GM19328 (cell line): ENCODE measurements around the gene FBN2.
"Not testable (repeated sequence)": the region's sequence is repeated elsewhere in the genome, so short reads cannot be mapped to it uniquely, and the experiment has no call there.

Experiments
- ATAC-seq: cut with Tn5 transposase; IDR thresholded peaks from one replicate; pipeline ENCODE4 v1.9.1; 2021; ENCODE audit warnings: mild to moderate bottlenecking, moderate library complexity; ENCODE audit not compliant: unreplicated experiment

FBN2 gene

DNA sequence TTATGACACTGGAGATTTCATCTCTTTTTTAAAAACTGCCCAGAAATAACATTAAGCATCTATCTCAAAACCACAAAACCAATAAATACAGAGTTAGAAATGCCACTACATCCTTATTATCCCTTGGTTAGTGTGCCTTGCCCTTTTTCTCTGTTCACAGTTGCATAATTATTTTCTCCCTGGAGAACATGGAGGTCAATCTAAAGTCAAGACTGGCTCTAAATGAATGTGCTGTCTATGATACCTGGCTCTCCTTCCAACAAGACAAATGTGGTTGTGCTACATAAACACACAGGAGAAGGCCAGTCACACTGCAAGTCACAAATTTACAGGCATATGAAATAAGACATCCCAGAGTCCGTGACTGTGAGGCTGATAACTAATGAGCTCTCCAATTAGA lies 2.8 kb downstream of the FBN2 start:
- no peak for ATAC-seq

DNA sequence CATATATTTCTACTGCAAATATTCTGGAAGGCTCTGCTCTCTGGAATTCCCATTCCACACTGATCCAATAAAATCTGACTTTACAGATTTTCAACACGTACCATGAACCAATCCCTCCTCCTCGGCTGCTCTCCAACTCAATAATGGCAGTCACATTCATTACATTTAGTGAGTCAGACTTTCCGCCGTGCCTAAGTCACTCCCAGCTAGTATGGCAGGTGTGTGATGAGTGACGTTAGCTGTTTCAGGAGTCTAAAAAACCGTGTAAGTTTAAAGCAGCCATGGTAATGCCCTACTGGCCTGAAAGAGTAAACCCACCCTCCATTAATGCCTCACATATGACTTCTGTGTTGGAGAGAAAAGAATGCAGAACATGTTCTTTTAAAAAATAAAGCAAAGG lies 3.3 kb downstream of the FBN2 start:
- no peak for ATAC-seq

- no peak for ATAC-seq
Observed at GRCh38 chr5:128532776-128533175, 5.3 kb downstream of the FBN2 start.

DNA sequence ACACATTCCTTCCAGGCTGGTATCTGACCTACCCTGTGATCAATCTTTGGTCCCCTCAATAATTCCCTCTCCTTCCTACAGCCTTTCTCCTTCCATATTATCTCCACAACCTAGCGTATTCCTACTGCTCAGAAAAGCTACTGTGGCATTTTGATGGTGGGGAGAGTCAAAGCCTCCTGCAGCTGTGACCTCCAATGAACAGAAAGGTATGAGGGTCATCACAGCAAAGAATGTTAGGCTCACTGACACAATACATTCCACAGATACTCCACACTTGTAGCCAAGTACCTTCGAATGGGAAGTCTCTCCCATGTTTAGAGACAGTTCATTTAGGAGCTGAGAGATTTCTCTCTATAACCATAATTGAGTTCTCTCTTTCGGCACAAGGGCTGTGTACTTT lies 5.9 kb downstream of the FBN2 start:
- no peak for ATAC-seq

DNA sequence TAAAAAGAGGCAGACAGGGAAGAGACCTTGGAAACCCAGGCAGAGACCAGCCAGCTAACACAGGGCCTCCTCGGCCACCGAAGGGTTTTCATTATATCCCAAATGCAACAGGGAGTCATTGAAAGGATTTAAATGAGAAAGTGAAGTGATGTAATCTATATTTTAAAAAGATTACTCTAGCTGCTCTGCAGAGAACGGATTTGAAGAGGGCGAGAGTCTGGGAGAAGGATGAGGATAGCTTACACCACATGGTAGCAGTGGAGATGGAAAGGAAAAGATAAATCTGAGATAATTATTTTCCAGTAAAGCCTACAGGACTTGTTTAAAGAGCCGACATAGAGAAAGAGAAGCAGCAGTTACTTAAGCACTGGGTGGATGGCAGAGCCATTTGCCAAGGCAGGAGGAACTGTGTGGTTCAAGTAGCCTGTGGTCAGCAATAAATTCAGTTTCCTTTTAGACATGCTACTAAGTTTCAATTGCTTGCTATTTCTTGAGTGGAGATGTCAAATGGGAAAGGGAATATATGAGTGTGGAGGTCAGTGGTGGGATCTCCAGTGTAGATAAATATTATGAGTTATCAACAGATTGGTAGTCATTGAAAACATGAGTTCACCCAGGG lies 9.3 kb downstream of the FBN2 start:
- ATAC-seq = no peak

DNA sequence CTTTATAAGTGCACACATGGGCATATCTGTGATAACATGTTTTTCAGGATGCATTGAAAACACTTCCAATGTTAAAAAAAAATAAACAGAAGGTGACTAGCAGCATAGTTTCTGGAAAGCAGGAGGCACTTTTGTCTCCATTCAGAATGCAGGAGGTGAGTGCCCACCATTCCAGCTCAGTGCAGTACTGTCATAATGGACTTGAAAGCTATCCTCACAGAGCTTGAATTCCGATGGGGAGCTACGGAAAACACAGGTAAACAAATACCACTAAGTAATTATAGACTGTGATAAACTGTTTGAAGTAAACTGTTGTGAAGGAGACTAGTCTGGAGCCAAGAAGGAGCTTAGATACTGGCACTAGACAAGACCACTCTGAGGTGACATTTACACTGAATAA lies 9.9 kb downstream of the FBN2 start:
- ATAC-seq = no peak

DNA sequence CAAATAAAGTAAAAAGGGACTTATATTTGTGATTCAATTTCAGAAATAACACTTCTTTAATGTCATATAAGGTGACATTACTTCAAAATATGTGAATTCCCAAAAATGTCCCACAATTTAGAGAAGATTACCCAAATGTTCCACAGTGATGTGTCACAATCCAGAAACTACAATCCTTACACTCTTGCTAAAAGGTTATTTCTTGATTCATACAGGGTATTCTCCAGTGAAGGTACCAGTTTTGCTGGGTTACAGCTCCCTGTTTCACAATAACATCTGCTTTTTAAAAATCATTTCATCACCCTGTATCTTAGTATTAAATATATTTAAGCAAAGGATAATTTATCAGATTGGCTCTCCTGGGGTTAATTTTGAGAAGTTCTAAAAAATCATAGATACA lies 11.0 kb downstream of the FBN2 start:
- ATAC-seq = no peak

- no peak for ATAC-seq
Observed at GRCh38 chr5:128522336-128522735, 15.7 kb downstream of the FBN2 start.

DNA sequence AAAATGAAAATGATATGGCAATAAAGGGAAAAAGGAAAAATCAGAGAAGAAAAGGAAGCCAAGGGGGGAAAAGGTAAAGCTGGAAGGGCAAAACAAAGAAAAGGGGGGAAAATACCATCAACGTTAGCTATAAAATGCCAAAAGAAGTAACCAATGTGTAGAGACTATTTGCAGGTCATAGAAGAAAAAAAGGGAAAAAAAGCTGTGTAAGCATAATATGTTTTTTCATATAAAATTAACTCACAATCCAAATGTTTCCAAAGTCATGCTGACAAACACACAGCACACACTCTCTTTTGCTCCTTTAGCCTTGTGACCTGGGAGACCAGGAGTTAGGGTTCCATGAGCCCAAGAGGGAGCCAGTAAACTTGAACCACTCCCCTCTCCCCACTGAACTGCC lies 18.2 kb downstream of the FBN2 start:
- ATAC-seq = no peak

DNA sequence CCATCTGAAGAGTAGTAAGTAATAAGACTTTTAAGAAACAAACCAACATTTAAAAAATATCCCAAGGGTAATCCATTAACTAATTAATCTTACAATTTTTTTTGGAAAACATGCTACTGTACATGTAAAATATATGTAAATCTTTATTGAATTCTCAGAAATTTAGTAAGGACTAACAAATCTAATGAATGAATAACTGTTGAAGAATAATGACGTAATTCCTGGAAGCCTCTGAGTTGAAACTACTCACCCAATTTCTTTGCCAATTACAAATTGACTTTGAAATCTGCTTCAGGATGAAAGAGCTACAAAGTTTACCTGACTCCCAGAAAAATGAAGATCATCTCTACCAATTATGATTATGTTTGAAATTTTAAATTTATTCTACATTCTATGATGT lies 21.1 kb downstream of the FBN2 start:
- ATAC-seq = no peak

DNA sequence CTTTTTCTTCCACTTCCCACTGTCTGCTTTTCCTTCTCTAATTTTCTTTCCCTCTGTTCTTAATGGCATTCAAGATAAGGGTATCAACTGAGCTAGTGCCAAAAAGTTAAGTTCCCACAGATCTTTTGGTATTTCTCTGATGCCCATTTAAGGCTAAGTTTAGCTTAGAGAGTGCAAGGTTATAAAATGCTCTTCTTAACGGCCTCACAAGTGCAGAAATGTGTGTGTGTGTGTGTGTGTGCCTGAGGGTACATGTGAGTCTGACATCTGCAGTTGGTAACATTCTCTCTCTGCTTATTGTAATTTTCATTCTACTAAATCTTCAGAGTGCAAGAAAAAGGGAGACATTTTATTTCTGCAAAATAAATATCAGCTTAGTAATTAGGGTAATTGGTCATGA lies 24.2 kb downstream of the FBN2 start:
- ATAC-seq = no peak

DNA sequence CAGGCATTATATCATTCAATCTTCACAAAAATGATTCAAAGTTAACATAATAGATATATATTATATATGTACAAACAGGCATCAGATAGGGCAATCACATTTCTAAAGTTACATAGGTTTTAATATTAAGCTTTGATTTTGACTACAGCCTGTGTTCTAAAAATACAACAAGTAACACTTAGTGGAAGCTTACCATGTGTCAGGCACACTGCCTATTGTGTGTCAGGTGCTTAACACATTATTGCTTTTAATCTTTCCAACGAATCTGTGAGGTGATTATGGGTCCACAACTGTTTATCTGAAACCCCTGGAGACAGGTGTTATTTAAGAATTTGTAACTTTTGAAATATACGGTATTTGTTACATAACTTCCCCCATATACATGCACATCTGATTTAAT lies 25.2 kb downstream of the FBN2 start:
- ATAC-seq = no peak

DNA sequence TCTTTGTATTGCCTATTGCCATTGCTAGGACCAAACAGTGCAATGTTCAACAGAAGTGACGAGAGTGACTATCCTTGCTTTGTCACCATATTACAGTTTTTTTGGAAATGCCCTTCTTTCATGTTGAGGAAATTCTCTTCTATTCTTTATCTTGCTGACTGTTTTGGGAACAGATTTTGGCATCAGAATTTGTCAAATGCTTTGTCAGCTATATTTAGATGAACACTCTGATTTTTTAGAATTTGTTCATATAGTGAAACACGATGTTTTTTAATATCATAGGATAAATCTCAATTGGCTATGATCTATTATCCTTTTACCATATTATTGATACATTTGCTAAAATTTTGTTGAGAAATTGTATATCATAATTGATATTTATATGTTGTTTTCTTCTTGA lies 31.4 kb downstream of the FBN2 start:
- ATAC-seq = no peak

DNA sequence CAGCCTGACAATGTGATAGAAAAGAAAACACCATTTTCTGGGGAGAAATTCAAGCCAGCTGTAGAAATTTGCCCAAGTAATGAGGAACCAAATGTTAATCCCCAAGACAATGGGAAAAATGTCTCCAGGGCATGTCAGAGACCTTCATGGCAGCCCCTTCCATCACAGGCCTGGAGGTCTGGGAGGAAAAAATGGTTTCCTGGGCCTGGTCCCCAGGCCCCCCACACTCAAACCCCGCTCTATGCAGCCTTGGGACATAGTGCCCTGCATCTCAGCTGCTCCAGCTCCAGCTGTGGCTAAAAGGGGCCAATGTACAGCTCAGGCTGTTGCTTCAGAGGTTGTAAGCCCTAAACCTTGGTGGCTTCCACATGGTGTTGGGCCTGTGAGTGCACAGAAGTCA lies 34.3 kb downstream of the FBN2 start:
- ATAC-seq = not testable (repeated sequence)

- no peak for ATAC-seq
Observed at GRCh38 chr5:128498844-128499455, 39.1 kb downstream of the FBN2 start.

DNA sequence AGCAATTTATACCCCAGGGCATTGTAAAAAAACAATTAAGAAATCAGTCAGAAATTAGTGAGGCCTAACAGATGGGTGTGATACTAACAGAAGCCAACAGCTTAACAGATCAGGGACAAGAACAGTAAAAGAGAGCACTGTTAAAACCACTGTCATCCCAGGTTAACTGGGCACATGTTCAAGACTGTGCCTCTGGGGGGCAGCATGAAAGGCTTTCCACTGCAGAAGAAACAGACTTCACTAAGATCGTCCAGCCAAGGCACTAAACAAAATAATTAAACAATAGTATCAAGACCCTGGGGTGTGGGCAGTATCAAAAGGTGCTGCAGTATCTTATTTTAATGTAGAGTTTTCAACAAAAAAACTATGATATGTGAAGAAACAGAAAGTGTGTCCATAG lies 43.5 kb downstream of the FBN2 start:
- no peak for ATAC-seq

DNA sequence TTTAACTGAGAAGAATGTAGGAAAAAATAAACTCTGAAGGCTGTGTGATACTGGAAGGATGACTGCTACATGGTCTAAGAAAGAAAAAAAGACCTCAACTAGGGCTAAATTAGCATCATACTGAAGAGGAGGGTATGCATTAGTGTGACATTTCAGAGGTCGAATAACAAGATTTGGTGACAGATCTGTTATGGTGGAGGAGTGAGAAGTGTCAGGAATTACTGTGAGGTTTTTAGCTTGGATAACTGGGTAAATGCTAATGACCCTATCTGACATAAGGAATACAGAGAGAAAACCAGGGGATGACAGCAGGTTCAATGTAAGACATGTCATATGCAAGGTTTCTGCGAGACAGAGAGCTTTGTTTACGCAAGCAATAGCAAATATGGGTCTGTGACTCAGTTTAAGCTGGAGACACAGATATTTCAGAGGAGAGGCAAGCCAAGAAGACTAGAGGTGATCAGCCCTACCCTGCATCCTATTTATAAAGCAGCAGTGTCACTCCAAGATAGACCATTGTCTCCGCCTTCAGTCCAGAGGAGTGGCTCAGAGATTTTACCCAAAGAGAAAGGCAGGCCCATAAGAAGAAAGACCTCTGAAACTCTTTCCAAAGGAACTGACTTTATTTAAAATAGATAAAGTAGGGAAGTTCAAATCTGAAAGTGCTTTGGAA lies 44.3 kb downstream of the FBN2 start:
- no peak for ATAC-seq

DNA sequence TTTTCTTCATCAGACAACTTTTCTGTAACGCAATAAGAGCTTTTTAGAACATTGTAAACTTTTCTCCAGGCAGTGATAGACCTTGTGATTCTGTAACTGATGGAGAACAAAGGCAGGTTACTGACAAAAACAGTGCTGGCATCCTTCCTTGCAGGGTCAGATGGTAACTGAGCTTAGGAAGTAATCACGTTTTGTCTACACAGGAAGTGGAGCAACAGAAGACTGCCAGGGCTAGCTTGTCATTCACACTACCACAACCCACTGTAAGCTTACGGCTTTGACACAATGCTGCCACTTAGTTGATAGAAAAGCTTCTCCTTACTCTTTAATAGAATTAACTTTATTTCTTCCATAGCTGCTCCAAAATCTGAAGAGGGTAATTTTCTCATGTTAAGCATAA lies 46.8 kb downstream of the FBN2 start:
- ATAC-seq = no peak

GRCh38 chr5:128490761-128491160 lies 47.3 kb downstream of the FBN2 start:
- no peak for ATAC-seq

GRCh38 chr5:128487041-128487440 lies 51.0 kb downstream of the FBN2 start:
- ATAC-seq = no peak

- no peak for ATAC-seq
Observed at GRCh38 chr5:128483738-128484137, 54.3 kb downstream of the FBN2 start.

GRCh38 chr5:128480906-128481633 lies 57.0 kb downstream of the FBN2 start:
- no peak for ATAC-seq
